OCI-LY3 (cell line): Measurements from ENCODE around the gene EDA.

ENCODE experiments used
- H2AFZ ChIP-seq: fragments of 200-600, 300-600 bp; shearing (Covaris generic); 2 replicates; pipeline ENCODE4 v1.6.0; 2014; ENCODE audit warnings: antibody characterized with exemption, low read depth, low read length
- H3K27ac ChIP-seq: fragments of 200-600, 300-600 bp; sonication (generic); 2 replicates; pipeline ENCODE4 v1.5.1; 2014; ENCODE audit warnings: mild to moderate bottlenecking, low read length, moderate library complexity, mixed read lengths
- H3K27me3 ChIP-seq: fragments of 200-600, 300-600 bp; sonication (generic); 2 replicates; pipeline ENCODE4 v1.6.1; 2014; ENCODE audit warnings: low read depth, low read length, mixed read lengths
- H3K36me3 ChIP-seq: fragments of 200-600, 300-600 bp; sonication (generic); replicated peaks from 2 replicates; pipeline ENCODE3; 2014; ENCODE audit warnings: low read depth, low read length, mixed read lengths
- H3K4me1 ChIP-seq: fragments of 300-600, 200-600 bp; sonication (generic); 2 replicates; pipeline ENCODE4 v1.6.1; 2014; ENCODE audit warnings: low read length, mixed read lengths
- H3K4me2 ChIP-seq: fragments of 200-600, 300-600 bp; sonication (generic); 2 replicates; pipeline ENCODE4 v1.6.1; 2014; ENCODE audit warnings: low read length, mixed read lengths
- H3K4me3 ChIP-seq: fragments of 300-600, 200-600 bp; sonication (generic); 2 replicates; pipeline ENCODE4 v1.5.1; 2014; ENCODE audit warnings: antibody characterized with exemption, mild to moderate bottlenecking, low read length, moderate library complexity
- H3K79me2 ChIP-seq: fragments of 300-600, 200-600 bp; shearing (Covaris generic); 2 replicates; pipeline ENCODE4 v1.6.1; 2014; ENCODE audit warnings: mild to moderate bottlenecking, low read length, mixed read lengths
- H3K9ac ChIP-seq: fragments of 300-600, 200-600 bp; shearing (Covaris generic); 2 replicates; pipeline ENCODE4 v1.6.0; 2014; ENCODE audit warnings: mild to moderate bottlenecking, low read length, moderate library complexity
- H3K9me3 ChIP-seq: fragments of 200-600, 300-600 bp; shearing (Covaris generic); 2 replicates; pipeline ENCODE4 v1.6.1; 2014; ENCODE audit warnings: low read length, mixed read lengths; ENCODE audit not compliant: insufficient read depth
- H4K20me1 ChIP-seq: fragments of 200-600, 300-600 bp; sonication (generic); 2 replicates; pipeline ENCODE4 v1.6.1; 2016; ENCODE audit warnings: low read length, mixed read lengths; ENCODE audit not compliant: insufficient read depth
- CTCF ChIP-seq: fragments of 200-600, 300-600 bp; sonication (generic); IDR thresholded peaks from 2 replicates; pipeline ENCODE4 v1.5.1; 2014; ENCODE audit warnings: antibody characterized with exemption, low read length, low read depth
- EZH2phosphoT487 ChIP-seq: fragments of 200-600 bp; shearing (Covaris generic); IDR thresholded peaks from 2 replicates; pipeline ENCODE4 v1.6.1; 2018; ENCODE audit warnings: antibody characterized with exemption, mixed run types, low read depth

The EDA gene

GRCh38 chrX:70046978-70047377, 431.1 kb downstream of the EDA start:
- no peak overlapping the region for H3K4me2 ChIP-seq
- no peaks in the 10 kb centered on the region for H3K4me1 ChIP-seq
- H3K27ac ChIP-seq, result no peak overlapping the region
- no peak overlapping the region for H3K4me3 ChIP-seq
- no peak overlapping the region for H2AFZ ChIP-seq
- H3K9ac ChIP-seq, result no peak overlapping the region
- H3K79me2 ChIP-seq, result no peaks in the 10 kb centered on the region
- H3K27me3 ChIP-seq, result no peaks in the 10 kb centered on the region
- H3K9me3 ChIP-seq, result no peaks in the 10 kb centered on the region
- TF ChIP-seq CTCF (no peak), EZH2phosphoT487 (no peak)
- no peaks in the 10 kb centered on the region for H4K20me1 ChIP-seq
- no peaks in the 10 kb centered on the region for H3K36me3 ChIP-seq

GRCh38 chrX:70049406-70049805, 433.5 kb downstream of the EDA start:
- no peaks in the 10 kb centered on the region for H4K20me1 ChIP-seq
- H2AFZ ChIP-seq, result no peak overlapping the region
- no peaks in the 10 kb centered on the region for H3K27me3 ChIP-seq
- TF ChIP-seq CTCF (no peak), EZH2phosphoT487 (no peak)
- no peaks in the 10 kb centered on the region for H3K4me1 ChIP-seq
- no peaks in the 10 kb centered on the region for H3K9me3 ChIP-seq
- no peaks in the 10 kb centered on the region for H3K79me2 ChIP-seq
- no peaks in the 10 kb centered on the region for H3K36me3 ChIP-seq
- no peak overlapping the region for H3K9ac ChIP-seq
- no peak overlapping the region for H3K27ac ChIP-seq
- H3K4me3 ChIP-seq, result no peak overlapping the region
- no peak overlapping the region for H3K4me2 ChIP-seq

GRCh38 chrX:70049925-70050324, 434.0 kb downstream of the EDA start, which contains the start of gene AWAT2:
Gene AWAT2, minus strand, starts transcription at chrX:70049938. Its CDS starts 6 bp downstream, at chrX:70049932.
- no peak within 1 kb of the TSS for H2AFZ ChIP-seq
- H3K4me1 ChIP-seq, result no peaks in the 10 kb centered on the region
- H3K36me3 ChIP-seq, result no peaks in the 10 kb centered on the region
- no peaks in the 10 kb centered on the region for H4K20me1 ChIP-seq
- no peaks in the 10 kb centered on the region for H3K9me3 ChIP-seq
- no peak within 1 kb of the TSS for H3K9ac ChIP-seq
- no peaks in the 10 kb centered on the region for H3K27me3 ChIP-seq
- no peak within 1 kb of the TSS for H3K4me3 ChIP-seq
- H3K79me2 ChIP-seq, result no peaks in the 10 kb centered on the region
- TF ChIP-seq CTCF (no peak), EZH2phosphoT487 (no peak)
- H3K27ac ChIP-seq, result no peak within 1 kb of the TSS
- no peak within 1 kb of the TSS for H3K4me2 ChIP-seq

- TF ChIP-seq CTCF (no peak), EZH2phosphoT487 (no peak)
- H3K9me3 ChIP-seq, result no peaks in the 10 kb centered on the region
- no peaks in the 10 kb centered on the region for H3K36me3 ChIP-seq
- no peak overlapping the region for H2AFZ ChIP-seq
- no peak overlapping the region for H3K9ac ChIP-seq
- H3K27me3 ChIP-seq, result no peaks in the 10 kb centered on the region
- H3K4me2 ChIP-seq, result no peak overlapping the region
- no peak overlapping the region for H3K27ac ChIP-seq
- H3K4me3 ChIP-seq, result no peak overlapping the region
- no peaks in the 10 kb centered on the region for H3K79me2 ChIP-seq
- H3K4me1 ChIP-seq, result no peaks in the 10 kb centered on the region
- H4K20me1 ChIP-seq, result no peaks in the 10 kb centered on the region
These were observed 437.1 kb downstream of the EDA start for GRCh38 chrX:70052895-70053615.
